AG08396 (cell line): ENCODE results near the gene PLXNA4.

Experiments
- DNase-seq: peaks from one replicate; pipeline ENCODE4 v3.0.0; 2012; ENCODE audit warnings: low spot score, mixed read lengths

PLXNA4 gene

DNA sequence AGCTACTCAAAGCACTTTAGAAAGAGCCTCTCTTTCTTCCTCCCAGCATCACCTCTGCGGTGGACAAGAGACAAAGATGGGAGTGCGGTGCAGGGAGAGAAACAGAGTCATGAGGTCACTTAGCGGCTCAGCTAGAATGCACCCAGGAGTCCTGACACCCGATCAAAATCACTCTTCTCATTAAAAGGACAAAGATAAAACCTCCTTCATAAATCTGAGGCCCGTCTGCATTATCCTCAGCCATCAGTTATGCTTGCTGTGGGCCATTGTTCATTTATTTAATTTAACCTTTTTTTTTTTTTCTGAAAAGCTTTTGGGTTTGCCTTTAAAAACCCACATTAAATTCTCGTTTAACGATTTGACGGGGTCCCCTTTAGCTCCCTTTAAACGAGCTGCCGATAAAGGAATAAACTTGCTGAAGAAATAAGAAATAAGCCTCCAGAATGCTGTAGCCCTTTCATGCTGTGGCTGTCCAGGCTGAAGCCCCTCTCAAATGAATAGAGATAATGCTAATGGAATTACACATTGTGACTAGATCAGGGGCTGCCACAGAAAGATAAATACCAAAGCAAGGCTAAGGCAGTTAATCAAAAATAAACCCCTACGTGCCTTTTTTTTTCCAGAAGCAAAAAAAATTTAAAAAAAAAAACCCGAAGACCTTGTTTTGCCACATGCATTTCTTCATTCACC is 16.1 kb upstream of the PLXNA4 start:
- DNase-seq, result no peak

- DNase-seq, result no peak
Observed at GRCh38 chr7:132590162-132590561, 13.9 kb upstream of the PLXNA4 start.

DNA sequence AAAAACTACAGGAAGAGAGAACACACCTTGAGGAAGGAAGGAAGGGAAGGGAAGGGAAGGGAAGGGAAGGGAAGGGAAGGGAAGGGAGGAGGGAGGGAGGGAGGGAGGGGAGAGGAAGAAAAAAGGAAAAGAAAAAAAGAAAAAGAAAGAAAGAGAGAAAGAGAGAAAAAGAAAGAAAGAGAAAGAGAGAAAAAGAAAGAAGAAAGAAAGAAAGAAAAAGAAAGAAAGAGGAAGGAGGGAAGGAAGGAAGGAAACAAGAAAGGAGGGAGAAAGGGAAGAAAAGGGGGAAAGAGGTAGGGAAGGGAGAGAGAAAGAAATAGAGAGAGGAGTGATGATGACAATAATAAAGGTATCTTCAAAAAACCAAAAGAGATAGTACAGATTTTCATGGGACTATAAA is 12.3 kb upstream of the PLXNA4 start:
- no peak for DNase-seq

- DNase-seq, result no peak
Observed at GRCh38 chr7:132584796-132585494, 8.7 kb upstream of the PLXNA4 start.

GRCh38 chr7:132581431-132581830 is 5.2 kb upstream of the PLXNA4 start:
- DNase-seq, result no peak

DNA sequence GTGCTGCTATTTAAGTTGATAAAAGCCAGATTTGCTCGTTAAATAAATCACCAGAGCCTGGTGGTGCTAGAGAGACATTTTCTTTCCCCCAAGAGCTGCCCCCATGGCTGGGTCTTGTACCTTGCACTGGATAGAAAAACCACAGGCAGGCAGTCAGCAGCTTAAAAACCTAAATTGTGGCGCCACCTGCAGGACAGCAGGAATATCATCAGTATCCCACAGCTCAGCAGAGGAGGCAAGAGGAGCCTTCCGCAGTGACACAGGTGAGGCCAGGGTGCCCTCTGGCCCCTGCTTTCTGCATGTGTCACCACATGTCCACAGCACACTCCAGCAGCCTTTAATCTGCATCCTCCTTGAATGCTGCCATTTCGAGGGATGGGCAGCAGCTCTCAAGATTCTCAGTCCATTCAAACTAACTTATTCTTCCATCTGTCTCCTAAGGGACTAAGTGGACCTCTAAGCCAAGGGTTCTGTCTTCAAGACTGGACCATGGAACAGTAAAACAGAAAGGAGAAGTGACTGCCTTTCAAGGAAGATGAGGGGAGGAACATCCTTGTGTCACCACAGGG is 4.5 kb upstream of the PLXNA4 start:
- peak; percentile 76 for DNase-seq

DNA sequence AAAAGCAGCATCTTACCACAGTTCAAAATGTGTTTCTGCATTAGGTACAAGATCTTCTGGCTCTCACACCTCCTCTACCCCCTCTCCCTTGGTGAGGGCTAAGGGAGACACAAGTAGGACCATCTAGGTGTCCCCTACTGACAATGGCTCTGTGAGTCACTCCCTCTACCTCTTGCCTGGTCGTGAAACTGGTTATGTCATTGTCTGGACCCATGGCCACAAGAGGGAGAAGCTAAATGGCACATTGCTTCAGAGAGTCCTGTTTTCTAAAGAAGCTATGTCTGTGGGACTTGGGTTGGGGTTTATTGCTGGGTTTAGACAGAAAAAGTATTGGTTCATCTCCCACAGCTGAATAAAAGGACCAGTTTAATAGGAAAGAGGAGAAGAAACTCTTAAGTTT is 4.0 kb upstream of the PLXNA4 start:
- no peak for DNase-seq

GRCh38 chr7:132579260-132579899 is 3.1 kb upstream of the PLXNA4 start:
- DNase-seq, result no peak

DNA sequence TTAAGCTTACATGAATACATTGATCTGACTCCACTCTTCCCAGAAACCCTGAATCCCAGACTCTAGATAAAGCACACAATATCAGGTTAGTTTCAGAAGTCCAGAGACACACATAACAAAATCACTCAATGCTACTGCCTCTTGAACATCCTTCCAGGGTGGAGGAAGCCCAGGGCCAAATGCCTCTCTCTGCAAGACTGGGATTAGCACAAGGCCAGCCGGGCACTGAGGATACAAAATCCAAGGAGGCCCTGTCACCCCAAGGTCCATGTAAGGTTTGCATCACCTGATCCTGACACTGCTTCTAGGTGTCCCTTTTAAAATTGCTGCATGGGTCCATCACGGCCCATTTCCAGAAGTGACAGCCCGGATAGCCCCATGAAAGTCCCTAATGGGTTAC is 2.6 kb upstream of the PLXNA4 start:
- no peak for DNase-seq

- DNase-seq, result no peak
Observed at GRCh38 chr7:132578050-132578370, 1.7 kb upstream of the PLXNA4 start.

GRCh38 chr7:132577206-132578049 is 1.2 kb upstream of the PLXNA4 start:
- peak; percentile 85 for DNase-seq

- peak; percentile 52 for DNase-seq
Observed at GRCh38 chr7:132576721-132577085, 433 bp upstream of the PLXNA4 start.

DNA sequence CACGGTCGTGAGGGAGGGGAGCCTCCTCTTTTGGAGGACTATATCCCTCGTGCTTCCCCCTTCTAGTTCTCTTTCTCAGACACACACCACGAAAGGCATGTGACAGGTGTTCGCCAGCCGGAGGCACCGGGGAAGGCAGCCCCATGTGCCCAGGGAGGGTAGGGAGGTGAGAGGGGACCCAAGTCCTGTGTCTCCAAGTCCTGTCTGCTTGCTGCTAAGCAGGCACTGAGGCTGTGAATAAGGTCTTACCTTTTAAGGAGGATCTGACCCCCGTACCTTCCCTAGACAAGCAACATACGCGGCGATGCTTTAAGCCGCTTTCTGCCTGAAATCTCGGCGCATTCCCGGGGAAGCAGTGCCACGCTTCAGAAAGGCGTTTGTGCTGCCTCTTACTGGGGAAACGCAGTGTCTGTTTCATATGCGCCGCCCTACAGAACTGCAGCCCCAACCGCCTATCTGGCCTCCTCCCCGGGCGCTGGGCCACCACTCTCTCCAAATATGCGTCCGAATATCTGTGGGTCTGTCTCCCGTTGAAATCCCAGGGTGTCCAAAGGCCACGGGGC is 770 bp downstream of the PLXNA4 start:
- DNase-seq, result peak; percentile 84

- DNase-seq, result no peak
Observed at GRCh38 chr7:132574223-132574622, 2.0 kb downstream of the PLXNA4 start.

- no peak for DNase-seq
Observed at GRCh38 chr7:132573251-132573955, 2.9 kb downstream of the PLXNA4 start.

DNA sequence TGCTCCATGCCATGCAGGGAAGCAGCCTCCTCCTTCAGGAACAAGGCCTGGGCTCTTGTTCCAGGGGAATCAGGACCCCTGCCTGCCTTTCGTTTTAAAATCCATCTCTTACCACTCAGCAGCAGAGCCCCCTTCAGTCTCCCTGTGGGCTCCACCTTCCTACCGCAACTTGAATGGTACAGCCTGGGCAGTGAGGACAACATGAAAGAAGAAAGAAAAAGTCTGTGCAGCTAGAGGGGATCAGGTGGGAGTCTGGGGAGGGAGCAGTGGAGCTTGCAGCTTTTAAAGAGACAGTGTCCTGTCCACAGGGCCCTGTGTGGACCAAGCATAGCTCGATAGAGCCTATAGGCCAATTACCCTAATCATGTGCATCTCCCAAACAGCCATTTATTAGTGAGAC is 3.7 kb downstream of the PLXNA4 start:
- no peak for DNase-seq

DNA sequence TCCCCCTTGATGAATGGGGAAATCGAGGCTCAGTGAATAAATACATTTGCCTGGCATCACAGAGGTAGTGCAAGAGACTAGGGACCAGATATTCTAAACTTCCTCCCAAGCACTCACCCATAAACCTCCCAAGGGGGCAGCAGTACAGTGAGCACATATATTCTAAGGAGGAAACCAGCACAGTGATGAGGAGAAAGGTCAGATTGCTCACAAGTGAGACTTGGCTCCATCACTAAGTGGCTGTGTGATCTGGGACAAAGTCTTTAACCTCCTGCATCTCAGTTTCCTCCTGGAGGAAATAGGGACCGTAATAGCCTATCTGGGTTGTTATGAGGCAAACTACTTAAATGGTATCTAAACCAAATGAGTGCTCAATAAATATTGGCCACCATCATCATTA is 4.3 kb downstream of the PLXNA4 start:
- no peak for DNase-seq

GRCh38 chr7:132569884-132570614 is 6.2 kb downstream of the PLXNA4 start:
- DNase-seq, result no peak

GRCh38 chr7:132568962-132569361 is 7.3 kb downstream of the PLXNA4 start:
- peak; percentile 49 for DNase-seq

DNA sequence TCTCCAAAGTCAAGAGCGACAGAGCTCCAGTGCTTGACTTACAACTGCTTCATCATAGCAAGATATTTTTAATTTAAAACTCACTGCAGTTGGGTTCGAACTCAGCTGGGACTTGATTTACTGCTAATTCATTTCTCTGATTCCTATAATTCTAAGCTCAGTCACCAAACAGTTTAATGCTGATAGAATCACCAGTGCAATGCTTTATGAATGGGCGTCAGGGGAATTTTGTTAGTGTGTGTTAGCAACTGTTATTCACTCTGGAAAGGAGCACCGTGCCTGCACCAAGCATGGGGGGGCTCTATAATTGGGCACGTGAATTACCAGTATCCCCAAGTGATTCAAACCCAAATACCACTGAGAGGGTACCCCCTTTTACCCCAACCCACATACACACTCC is 10.4 kb downstream of the PLXNA4 start:
- no peak for DNase-seq

GRCh38 chr7:132565441-132565840 is 10.8 kb downstream of the PLXNA4 start:
- no peak for DNase-seq
